Hepatic stellate cell (primary cell): ENCODE results near the gene CDK6.
"Not testable (repeated sequence)": the region's sequence is repeated elsewhere in the genome, so short reads cannot be mapped to it uniquely, and the experiment has no call there.

Source experiments
- DNase-seq: peaks from one replicate; pipeline ENCODE4 v3.0.0; 2011; ENCODE audit warnings: low spot score

CDK6 gene

GRCh38 chr7:92622030-92622429 is 214.3 kb downstream of the CDK6 start:
- DNase-seq, result no peak

- no peak for DNase-seq
Measured at GRCh38 chr7:92621561-92622023, 214.8 kb downstream of the CDK6 start.

DNA sequence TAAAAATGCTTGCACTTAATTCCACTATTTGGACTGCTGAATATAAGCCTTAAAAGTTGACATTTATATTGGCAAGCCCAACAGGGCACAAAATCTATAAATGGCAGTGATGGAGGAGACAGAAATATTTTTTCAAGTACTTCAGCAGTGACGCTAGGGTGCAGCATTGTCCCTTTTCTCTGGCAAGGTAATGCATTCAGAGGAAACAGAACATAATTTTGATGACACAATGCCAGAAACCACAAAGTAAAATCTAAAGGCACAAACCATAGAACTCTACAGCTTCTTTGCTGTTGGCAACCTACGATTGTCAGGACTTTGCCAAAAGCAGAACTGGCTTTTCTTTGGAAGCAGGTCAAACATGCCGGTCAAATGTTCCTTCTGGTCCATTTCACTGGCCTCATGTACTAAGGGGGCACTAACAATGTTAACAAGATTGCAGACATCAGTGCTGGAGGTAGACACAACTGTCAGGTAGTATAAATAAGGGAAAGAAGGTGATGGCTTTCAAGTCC is 215.3 kb downstream of the CDK6 start:
- DNase-seq, result peak; percentile 16

DNA sequence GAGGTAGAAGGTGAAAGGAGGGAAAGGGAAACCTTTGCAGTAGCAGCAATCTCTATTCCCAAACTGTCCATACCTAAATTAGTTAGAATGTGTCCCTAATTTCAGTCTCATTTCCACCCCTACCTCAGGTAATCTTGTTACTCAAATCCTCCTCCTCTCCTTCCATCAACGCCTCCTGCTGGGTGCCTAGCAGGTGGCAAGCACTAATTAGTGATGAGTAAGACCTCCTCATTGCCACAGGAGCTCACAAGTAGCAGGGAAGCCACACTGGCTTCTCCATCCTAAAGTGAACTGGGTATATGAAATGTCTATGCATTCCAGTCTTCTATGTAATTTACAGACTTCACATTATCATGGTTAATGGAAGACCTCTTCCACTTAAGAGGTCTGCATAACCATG is 220.5 kb downstream of the CDK6 start:
- DNase-seq, result no peak

DNA sequence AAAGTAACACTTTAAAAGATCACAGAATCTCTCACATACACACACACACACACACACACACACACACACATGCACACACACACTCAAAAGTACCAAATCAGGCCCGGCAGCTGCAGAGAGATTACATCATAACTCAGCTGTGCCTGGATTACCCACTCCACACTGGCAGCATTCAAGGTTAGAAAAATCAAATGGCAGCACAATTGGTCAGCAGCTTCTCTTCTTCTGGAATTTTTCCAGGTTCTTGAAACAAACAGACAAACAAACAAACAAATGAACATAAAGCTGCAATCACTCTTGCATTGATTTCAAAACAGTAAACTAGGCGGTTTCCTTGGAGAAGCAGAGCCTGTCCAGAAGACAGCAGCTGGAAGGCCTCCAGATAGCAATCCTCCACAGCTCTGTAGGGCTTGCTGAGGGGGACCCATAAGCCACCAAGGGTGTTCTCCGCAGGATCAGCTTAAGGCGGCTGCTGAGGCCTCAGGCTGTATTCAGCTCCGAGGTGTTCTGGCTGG is 221.7 kb downstream of the CDK6 start:
- DNase-seq, result no peak

DNA sequence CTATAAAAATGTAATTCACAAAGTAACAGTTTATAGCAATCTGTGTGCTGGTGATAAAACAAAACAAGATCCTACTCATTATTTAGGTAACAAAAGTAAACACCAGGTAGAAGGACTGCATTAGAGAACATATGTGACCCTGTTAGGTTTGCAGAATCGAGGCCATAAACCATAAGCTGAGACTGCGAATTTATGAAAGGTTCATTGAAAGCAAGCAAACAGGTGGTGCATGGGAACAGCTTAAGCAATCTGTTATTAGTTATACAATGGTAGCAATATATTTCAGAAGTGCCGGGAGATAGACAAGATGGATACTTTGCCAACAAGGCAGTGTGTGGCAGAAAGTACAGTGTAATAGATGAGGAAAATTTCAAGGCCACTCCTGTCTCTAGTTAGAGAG is 222.7 kb downstream of the CDK6 start:
- no peak for DNase-seq

DNA sequence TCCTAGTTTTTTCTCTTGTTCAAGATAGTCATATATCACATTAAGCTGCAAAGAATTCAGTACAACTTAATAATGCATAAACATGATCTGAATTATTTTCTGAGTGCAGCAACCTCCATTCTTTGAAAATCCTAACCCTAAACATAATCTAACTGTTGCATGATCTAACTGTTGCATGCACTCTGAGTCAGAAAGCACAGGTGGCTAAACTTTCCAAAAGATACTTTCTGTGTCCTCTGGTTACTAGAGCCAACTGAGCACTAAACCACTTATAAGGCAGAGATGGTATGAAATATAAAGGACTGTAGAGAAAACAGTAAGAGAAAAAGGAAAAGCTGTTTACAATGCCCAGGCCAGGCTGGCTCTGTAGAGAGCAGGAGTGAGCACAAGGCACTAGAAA is 223.2 kb downstream of the CDK6 start:
- no peak for DNase-seq

DNA sequence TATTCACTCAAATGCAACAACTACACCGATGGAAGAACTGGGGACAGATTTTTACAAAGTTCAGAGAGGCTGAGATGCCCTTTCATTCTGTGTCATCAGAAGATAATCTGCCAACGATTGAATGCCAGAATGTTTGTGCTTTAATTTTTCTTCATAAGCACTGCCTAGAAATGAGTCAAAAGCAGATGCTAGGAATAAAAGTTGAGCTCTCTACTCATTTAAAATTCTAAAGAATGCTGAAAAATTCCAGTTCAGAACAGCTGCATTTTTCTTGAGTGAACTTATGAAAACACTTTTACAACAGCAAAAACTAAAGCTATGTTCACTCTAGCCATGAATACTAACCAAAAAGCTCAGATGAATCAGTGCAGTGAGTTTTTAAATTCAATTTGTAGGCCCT is 223.9 kb downstream of the CDK6 start:
- DNase-seq, result peak; percentile 22

DNA sequence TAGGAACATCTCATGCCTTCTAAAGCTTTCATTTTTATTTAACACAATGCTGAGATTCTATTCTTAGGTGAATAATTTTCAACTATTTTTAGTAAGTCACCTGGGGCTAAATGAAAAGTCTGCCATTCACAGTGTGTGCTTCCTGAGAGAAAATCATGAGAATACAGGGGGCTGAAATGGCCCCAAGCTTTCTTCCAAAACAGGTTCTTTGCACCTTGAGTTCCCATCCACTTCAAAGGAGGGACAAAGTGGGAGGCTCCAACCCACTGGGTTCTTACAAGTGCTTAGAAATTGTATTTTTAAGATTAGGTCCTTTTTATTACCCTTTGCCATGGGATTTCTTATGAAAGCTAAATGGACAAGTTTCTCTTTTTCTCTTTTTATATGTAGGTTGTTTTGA is 224.6 kb downstream of the CDK6 start:
- no peak for DNase-seq

DNA sequence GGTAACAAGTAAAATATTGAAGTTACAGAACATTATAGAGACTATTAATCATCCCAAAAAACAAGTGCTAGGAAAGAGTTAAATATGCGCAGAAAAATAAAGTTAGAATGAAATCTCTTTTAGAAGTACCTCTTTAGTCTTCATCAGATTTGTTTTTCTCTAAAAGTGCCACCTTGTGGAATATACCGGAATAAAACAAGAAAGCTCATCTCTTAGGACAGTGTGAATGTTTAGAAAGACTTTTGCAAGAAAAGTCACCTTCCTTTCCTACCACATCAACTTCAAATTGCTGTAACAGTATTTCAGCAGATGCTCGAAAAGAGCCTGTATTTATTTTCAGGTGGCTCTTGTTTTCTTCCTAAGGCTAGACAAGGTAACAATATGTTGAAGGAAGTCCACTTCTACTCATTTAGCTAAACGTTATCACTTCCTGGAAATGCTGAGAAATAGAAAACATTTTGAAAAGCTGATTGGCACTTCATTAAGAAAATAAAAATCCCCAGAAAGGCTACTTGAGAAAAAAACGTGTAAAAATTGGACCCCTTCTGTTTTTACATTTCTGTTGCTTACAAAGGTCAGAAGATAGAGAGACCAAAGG is 226.4 kb downstream of the CDK6 start:
- DNase-seq, result no peak

GRCh38 chr7:92608380-92609322 is 227.7 kb downstream of the CDK6 start:
- DNase-seq, result no peak

- no peak for DNase-seq
Measured at GRCh38 chr7:92606985-92607384, 229.4 kb downstream of the CDK6 start.

DNA sequence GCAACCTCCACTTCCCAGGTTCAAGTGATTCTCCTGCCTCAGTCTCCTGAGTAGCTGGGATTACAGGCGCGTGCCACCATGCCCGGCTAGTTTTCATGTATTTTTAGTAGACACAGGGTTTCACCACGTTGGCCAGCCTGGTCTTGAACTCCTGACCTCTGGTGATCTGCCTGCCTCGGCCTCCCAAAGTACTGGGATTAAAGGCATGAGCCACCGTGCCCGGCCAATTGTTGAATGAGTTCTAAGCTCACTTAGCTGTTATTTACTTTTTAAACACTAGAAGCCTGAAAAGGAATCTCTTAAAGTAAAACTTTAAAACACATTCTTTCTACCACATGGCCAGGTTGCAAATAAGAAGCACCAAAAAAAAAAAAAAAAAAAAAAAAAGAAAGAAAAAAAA is 231.9 kb downstream of the CDK6 start:
- not testable (repeated sequence) for DNase-seq

DNA sequence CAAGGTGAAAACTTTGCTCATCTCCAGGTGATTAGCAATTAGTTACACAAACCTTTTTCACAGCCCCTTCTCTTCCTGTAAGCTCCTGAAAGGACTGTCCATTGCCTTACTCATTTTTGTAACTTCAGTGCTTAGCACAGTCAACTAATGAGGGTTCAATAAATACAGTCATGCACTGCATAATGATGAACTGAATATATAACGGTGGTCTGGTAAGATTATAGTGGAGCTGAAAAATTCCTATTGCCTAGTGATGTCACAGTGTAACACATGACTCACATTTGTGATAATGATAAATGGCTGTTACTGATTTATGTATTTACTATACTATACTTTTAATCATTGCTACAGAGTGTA is 233.3 kb downstream of the CDK6 start:
- DNase-seq, result no peak

DNA sequence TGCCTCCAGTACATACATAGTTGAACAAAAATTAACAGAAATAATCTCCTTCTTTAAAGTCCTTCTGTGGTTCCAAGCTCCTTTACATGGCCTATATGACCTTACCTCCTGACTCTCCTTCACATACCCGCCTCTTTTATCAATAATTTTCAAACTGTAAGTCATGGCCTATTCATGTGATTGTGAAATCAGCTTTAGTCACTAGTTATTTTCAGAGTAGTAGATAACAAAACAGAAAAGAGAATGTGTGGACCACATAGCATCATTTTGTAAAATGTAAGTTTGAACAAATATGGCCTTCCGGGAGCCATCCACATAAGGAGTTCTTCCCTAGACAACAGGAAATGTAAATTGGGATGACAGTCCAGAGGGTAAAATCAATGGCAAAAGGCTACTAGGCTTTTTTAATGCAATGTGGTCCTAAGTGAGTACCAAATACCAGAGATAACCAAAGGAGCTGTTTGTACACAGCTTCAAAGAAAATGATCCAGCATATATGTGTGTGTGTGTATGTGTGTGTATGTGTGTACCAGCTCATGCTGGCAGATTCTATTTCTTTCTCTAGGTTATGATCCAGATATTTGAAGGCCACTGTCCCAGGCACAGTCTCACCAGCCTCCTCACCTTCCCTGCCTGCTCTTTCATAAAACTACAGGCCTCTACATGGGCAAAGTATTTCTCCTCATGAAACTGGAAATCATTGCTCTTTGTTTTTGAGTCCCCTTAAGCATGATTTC is 233.9 kb downstream of the CDK6 start:
- DNase-seq, result no peak

- no peak for DNase-seq
Measured at GRCh38 chr7:92598310-92598981, 237.9 kb downstream of the CDK6 start.

DNA sequence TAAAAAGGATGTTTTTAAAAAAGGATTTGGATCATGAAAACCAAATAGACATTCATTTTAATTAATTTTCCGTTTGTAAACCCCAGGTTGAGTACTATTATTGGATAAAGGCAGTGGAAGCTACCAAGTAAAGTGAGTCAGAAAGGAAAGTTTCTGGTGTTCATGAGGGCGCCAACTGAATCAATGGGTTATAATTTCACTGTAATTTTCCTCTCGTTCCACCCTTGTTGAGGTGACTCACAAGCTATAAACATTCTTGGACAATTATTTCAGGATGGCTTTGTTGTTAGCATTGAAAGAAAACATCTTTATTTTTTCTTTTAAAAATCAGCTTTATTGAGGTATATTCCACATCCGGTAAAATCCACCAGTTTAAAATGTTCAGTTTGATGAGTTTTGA is 241.1 kb downstream of the CDK6 start:
- no peak for DNase-seq

GRCh38 chr7:92594746-92595145 is 241.6 kb downstream of the CDK6 start:
- no peak for DNase-seq

DNA sequence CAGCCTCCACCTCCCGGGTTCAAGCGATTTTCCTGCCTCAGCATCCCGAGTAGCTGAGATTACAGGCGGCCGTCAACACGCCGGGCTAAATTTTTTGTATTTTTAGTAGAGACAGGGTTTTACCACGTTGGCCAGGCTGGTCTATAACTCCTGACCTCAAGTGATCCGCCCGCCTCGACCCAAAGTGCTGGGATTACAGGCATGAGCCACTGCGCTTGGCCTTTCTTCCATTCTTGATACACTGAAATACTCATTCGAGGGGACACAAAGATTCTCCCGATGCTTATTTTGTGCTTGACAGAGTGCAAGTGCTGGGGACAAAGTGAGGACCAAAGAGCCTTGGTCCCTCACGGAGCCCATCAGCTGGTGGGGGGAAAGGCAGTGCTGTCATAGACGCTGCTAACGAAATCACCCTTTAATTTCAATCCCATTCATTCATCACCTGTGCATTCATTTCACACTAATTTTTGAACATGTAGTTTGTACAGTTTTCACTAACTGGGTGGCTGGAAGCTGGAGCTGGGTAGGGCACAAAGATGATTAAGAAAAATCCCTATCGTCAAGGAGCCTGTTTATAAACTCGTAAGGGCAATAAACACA is 245.6 kb downstream of the CDK6 start:
- no peak for DNase-seq

- DNase-seq, result no peak
Measured at GRCh38 chr7:92589056-92589455, 247.3 kb downstream of the CDK6 start.

DNA sequence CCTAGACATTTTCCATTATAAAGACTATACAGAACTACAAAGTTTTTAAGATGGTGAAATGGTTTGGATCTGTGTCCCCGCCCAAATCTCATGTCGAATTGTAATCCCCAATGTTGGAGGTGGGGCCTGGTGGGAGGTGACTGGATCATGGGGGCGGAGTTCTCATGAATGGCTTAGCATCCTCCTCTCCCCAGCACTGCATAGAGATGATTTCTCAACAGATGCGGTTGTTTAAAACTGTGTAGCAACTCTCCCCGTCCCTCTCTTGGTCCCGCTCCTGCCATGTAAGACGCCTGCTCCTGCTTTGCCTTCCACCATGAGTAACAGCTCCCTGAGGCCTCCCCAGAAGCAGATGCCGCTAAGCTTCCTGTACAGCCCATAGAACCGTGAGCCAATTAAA is 247.8 kb downstream of the CDK6 start:
- no peak for DNase-seq
